ENCODE data around the gene SUN1.

GRCh38 chr7:856444-857095, 24.3 kb downstream of the SUN1 start:
- TF ChIP-seq CTCF (conservative IDR thresholded peaks at IDR 0.05; ENCODE audit: low read depth in 2 of 2) (no peak), POLR2AphosphoS5 (IDR thresholded peaks at IDR 0.05; ENCODE audit: low read depth) (no peak), STAT1 (IDR thresholded peaks at IDR 0.05; ENCODE audit: unreplicated experiment) (no peak), EZH2 (IDR thresholded peaks at IDR 0.05; ENCODE audit: low read depth, unreplicated experiment) (no peak), REST (IDR thresholded peaks at IDR 0.05; ENCODE audit: unreplicated experiment) (no peak), CREB1 (CRISPR knock-in tag; IDR thresholded peaks at IDR 0.05; ENCODE audit: low read depth) (no peak), EZH2phosphoT487 (IDR thresholded peaks at IDR 0.05; ENCODE audit: unreplicated experiment) (no peak), ZNF114 (CRISPR knock-in tag; IDR thresholded peaks at IDR 0.05) (no peak), JUNB (IDR thresholded peaks at IDR 0.05; ENCODE audit: unreplicated experiment) (no peak)

Data from GM23338 (cell line).